NCI-H2107 treated with DMSO at 0.1 percent for 48 hours (cell line): Measurements from ENCODE around the gene MYO1A.
"Not testable (repeated sequence)": the region's sequence is repeated elsewhere in the genome, so short reads cannot be mapped to it uniquely, and the experiment has no call there.

Experiments used
- DNase-seq: peaks from one replicate; lab custom pipeline; 2025; ENCODE audit not compliant: unreplicated experiment; lab: John Stamatoyannopoulos, UW

MYO1A gene

GRCh38 chr12:57019983-57020719 is 29.8 kb downstream of the MYO1A start:
- no peak for DNase-seq

GRCh38 chr12:57018906-57019305 is 31.0 kb downstream of the MYO1A start:
- DNase-seq = no peak

GRCh38 chr12:57018353-57018752 is 31.6 kb downstream of the MYO1A start:
- DNase-seq = not testable (repeated sequence)

DNA sequence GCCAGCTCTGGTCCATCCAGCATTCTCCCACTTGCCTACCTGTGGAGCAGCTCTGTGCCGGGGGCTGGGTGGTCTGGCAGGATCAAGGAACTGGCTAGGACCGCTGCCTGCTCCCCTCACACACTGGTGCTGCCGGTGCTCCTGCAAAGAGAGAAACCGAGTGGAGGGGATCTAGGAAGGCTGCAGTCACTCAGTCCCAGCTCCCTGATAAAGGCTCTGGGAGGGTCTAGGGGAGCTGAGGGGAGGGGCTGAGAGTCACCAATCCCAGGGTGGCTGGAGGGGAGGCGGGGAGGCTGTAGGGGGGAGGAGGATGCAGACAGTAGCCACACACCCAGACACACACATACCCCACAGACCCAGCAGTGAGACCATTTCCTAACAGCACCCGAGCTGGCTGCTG is 33.6 kb downstream of the MYO1A start, which contains the start of gene TAC3:
TSS of gene TAC3 (minus strand) at position 182 of the 400 bp plus-strand sequence. CDS start 732 bp downstream, outside the sequence.
- no peak for DNase-seq

- no peak for DNase-seq
Observed at GRCh38 chr12:57012600-57013465, 37.1 kb downstream of the MYO1A start.

GRCh38 chr12:57011438-57012424 is 38.2 kb downstream of the MYO1A start:
- no peak for DNase-seq

DNA sequence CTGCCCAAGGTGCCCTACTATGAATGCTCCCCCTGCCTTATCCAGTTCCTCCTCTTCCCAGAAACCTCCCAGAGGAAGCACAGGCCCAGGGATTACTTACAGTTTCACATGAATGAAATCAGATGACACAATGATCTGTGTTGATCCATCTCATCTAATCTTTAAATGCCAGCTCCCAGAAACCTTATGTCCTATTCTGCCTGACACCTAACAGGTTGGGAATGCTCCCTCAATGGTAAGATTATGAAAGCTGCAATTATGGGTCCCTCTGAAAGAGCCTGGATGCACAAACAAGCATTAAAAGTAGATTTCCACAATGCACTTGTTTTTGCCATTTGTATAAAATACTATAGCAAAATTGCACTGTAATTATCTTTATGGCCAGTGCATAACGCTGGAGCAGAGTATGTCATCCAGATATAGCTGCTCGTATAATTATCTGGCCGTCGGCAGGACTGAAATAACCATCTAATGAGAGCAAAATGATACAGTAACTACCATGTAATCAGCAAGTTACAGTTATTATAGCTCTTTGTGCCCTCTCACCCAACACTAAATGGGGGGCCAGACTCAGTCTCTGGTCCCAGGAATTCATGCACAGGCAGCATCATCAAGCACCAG is 39.2 kb downstream of the MYO1A start:
- no peak for DNase-seq

DNA sequence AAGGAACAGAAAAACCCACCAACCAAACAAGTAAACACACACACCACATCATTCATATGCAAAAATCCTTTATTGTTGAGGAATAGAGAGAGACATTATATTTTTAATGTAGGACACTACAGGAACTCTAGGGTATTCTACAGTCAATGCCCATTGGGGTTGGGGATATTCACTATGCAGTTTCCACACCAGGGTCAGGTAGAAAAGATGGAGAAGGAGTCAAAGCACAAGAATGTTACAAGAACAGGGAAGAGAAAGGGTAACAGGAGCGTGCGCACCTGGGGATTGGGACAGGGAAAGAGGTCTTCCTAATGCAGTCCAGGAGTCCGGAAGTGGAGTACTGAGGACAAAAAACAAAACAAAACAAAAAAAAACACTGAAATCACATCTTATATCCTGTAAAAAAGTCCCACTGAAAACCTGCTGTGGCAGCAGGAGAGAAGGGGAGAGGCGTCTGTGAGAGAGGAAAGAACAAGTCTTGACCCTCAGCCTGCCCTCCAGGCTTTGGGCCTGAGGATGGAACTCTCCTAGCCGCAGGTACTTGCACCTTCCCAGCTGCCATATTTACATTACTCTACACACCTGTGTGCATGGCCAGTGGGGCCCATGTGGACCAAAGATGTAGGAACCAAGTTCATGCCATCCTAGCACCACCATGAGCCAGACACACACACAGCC is 39.8 kb downstream of the MYO1A start:
- no peak for DNase-seq

GRCh38 chr12:57008178-57008577 is 41.8 kb downstream of the MYO1A start:
- peak; percentile 80 for DNase-seq

DNA sequence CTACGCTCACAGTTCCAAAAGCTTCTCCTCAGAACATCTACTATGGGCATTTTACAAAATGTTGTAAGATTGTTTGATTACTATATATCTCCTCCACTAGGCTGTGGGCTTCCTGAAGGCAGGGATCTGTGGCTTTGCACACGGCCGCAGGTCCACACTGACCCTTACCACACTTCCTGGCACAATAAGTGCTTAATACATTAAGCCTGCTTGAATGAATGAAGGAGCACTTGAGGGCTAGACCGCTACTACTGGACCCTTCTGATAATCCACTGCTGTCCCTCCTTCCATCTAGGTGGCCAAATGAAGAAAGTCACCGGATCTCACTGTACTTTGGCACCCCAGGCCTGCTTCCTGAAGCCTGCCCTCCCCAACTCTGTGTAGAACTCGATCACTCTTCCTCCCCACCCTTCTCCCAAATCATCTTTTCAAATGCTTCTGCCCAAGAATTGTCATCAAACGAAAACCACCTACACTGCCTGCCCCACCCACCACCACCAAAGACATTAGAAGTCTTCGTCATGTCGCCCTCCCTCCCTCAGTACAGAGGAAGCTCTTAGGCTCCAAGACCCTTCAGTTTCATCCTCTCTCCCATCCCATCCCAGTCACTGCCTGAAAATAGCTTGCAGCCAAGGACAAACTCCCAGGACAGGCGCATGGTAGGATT is 43.0 kb downstream of the MYO1A start:
- DNase-seq = no peak

DNA sequence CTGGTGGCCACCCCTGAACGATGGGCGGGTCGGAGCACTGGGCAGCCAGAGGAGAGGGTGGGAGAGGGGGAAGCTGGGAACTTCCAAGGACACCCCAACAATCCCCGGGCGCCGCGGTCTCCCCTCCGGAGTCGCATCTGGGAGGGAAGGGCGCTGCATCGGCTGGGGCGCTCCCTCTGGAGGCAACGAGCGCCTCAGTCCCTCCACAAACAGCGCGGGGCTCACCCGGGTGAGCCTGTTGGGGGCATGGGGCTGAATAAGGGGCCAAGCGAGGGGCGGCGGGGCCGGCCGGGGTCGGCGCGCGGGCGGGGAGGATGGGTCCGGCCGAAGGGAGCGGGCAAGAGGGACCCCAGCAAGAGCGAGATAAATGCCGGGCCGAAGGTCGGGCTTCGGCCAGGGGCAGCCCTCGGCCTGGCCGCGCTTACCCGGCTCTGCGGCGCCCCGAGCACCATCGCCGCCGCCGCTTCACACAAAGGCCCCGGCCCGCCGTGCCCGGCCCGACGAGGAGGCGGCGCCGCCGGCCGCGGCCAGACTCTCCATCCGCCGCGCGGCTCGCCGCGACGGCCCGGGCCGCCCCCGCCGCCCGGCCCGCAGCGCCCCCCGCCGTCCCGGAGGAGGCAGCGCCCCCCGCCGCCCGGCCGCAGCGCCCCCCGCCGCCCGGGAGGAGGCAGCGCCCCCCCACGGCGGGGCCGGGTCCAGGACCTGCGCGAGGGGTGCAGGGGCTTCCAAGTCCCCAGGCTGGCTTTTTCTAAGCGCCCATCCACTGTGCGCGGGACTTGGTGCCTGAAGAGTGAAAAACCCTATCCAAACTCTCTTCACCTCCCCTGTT is 43.7 kb downstream of the MYO1A start, which contains the start of gene ZBTB39:
TSS of gene ZBTB39 (minus strand) at position 567 of the 829 bp plus-strand sequence. CDS start 1,629 bp downstream, outside the sequence.
- peak; percentile 24 for DNase-seq

DNA sequence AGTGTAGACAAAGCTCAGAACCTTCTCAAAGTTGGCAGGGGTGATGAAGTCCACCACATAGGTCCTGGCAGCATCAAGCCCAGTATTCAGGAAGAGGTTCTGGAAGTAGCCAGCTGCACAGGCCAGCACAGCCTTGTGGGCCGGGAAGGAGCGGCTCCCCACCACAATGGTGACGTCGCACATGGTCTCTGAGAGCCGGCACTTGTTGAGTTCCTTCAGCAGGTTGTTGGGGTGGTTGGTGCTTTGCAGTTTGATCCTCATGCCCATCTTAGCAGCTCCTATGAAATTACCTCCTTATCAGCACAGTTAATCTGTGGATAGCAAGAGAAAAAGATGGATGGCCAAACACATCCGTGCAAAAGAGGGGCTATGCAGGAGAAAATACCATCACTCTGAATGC is 45.3 kb downstream of the MYO1A start:
- DNase-seq = no peak

- DNase-seq = no peak
Observed at GRCh38 chr12:57003395-57003794, 46.5 kb downstream of the MYO1A start.

DNA sequence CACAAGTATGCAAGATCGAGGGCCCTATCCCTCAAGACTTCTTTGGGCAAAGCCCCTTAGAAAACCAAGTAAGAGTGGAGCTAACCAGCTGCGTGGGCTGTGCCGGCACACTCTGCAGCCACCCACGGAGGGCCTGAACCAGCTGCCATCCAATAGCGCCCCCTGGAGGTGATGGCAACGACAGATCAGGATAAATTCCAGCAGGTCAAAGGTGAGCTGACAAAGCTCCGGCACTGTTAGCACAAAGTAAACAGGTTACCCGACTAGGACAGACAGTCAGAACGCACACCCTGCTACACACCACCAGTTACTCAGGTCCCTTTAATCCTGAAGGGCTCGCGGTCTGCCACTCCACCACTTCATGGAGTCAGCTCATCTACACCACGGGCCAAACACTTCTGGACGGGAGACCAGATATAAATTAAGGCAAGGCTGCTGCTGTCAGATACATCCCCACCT is 48.5 kb downstream of the MYO1A start:
- DNase-seq = no peak

DNA sequence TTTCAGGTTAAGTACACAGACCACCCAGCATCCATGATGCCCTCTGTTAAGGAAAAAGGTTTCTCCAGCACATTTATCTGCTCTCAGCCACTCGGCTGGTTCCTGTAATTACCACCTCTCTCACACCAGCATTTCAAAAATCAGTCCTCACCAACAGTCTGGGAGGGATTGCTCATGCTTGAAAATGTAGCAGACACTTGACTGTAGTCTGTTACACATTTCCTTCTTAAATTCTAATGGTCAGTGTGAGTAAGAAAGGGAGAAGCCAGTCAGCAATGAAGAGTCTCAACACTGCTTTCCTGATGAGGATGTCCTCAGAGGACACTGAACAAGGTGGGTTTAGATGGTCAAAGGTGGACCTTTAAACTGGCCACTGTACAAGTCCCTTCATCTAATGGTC is 49.5 kb downstream of the MYO1A start:
- no peak for DNase-seq

DNA sequence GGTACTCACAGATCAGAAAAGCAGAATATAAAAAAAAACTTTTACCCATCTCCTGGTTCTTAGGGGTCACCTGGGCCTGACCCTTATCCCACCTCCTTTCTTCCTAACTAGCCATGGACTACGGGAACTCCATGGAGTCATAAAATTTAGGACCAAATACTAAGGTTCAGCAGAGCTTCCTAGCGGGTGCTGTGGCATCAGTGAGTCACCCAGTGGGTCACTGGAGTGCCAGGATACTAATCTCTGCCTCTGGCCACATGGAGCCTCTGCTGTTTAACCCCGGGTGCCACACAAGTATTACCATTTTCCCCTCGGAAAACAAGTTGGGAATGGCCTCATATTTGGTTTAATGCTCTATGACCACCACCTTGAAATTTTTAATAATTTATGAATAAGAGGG is 50.5 kb downstream of the MYO1A start:
- DNase-seq = no peak

- no peak for DNase-seq
Observed at GRCh38 chr12:56998981-56999380, 50.9 kb downstream of the MYO1A start.

DNA sequence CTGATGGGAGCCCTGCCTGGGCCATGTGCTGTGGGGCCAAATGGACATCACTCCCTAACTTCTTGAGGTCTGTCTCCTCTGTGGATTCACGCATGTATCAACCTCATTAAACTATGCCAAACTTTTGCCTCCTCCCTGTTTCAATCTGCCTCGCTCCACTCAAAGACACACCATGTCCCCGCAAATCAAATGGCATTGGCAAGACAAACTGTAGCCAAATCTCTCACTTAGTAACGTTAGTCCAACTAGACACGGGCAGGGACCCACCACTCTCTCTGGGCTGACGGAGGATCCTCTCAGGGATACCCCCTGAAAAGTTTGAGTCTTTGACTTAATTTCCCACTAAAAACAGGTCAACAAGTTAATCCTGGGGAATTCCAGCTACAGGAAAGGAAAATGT is 51.6 kb downstream of the MYO1A start:
- DNase-seq = no peak
